HCT116 (cell line): ENCODE data around the gene ZNF618. TPM values are rescaled to one million over a fixed set of nuclear protein-coding genes. Genes with fewer than 3 reads are reported as not detected.

Experiments used
- ATAC-seq: fragments of 200-7000 bp; cut with Tn5 transposase; 2 replicates; pipeline ENCODE4 v1.9.1; 2020; ENCODE audit warnings: mild to moderate bottlenecking, moderate library complexity
- BruUV-seq: library from RNA; stranded (reverse); fragments of 400-500 nt; replicated peaks from 2 replicates; lab custom pipeline; 2021; lab: Mats Ljungman, UMichigan
- CTCF ChIA-PET: fragments of 300-600 bp; sonication (Branson Sonifier 250); formaldehyde crosslinking; loops from one replicate; lab custom pipeline; 2021; ENCODE audit warnings: antibody characterized with exemption; lab: Charles Lee
- POLR2A ChIA-PET: fragments of 300-600, 350-600 bp; sonication (Branson Sonifier 250); formaldehyde crosslinking; loops from one replicate; lab custom pipeline; 2021; ENCODE audit warnings: antibody characterized with exemption; lab: Charles Lee
- RAD21 ChIA-PET, 2 experiments: fragments of 300-600 bp; sonication (Branson Sonifier 250); formaldehyde crosslinking; loops; one replicate each; lab custom pipeline; 2023; ENCODE audit warnings: low total read pairs in 2 of 2; ENCODE audit not compliant: uncharacterized antibody in 2 of 2, unreplicated experiment in 2 of 2, low non-redundant PET in 1 of 2; lab: Charles Lee
- DNase-seq: peaks from one replicate; pipeline ENCODE4 v3.0.0-alpha.2; 2010; ENCODE audit warnings: low read depth, low spot score
- H2AFZ ChIP-seq: fragments of 200-600 bp; shearing (Covaris generic), sonication (generic); 2 replicates; pipeline ENCODE4 v1.6.1; 2017; ENCODE audit warnings: low read depth, mixed run types, mixed read lengths, antibody characterized with exemption, low read length; ENCODE audit not compliant: poor library complexity, severe bottlenecking
- H3K27ac ChIP-seq: 2 replicates; pipeline ENCODE4 v1.5.1; 2012; ENCODE audit warnings: low read depth, low read length
- H3K27me3 ChIP-seq: fragments of 200-600 bp; sonication (generic); 2 replicates; pipeline ENCODE4 v1.6.1; 2016; ENCODE audit warnings: mixed run types, low read length, mixed read lengths; ENCODE audit not compliant: insufficient read depth
- H3K36me3 ChIP-seq, 2 experiments: fragments of 200-500 bp in 1 of 2; fragments of 200-600 bp in 1 of 2; sonication (Bioruptor generic) in 1 of 2; sonication (generic) in 1 of 2; 2 replicates each; pipeline versions ENCODE4 v1.5.1 to v1.6.1; 2014 to 2016; ENCODE audit warnings: low read length in 2 of 2, inconsistent platforms in 1 of 2, mixed read lengths in 1 of 2, mixed run types in 1 of 2; ENCODE audit not compliant: insufficient read depth in 2 of 2, control insufficient read depth in 1 of 2
- H3K4me1 ChIP-seq, 2 experiments: fragments of 200-600 bp in 1 of 2; sonication (generic) in 1 of 2; 2 replicates each; pipeline versions ENCODE4 v1.5.1 to v1.6.1; 2012 to 2017; ENCODE audit warnings: low read length in 2 of 2, inconsistent platforms in 1 of 2, mild to moderate bottlenecking in 1 of 2, mixed read lengths in 1 of 2, mixed run types in 1 of 2, moderate library complexity in 1 of 2; ENCODE audit not compliant: insufficient read depth in 2 of 2, control insufficient read depth in 1 of 2
- H3K4me2 ChIP-seq: fragments of 200-600 bp; sonication (generic); 2 replicates; pipeline ENCODE4 v1.6.1; 2017; ENCODE audit warnings: mixed run types, low read length, mixed read lengths
- H3K4me3 ChIP-seq, 2 experiments: fragments of 200-600 bp in 1 of 2; sonication (generic) in 1 of 2; replicated peaks in 1 of 2; 2 replicates each; pipeline ENCODE4 v1.5.1; 2011 to 2016; ENCODE audit warnings: low read length in 2 of 2, control low read depth in 1 of 2, low read depth in 1 of 2, mild to moderate bottlenecking in 1 of 2, mixed read lengths in 1 of 2, mixed run types in 1 of 2
- H3K79me2 ChIP-seq: fragments of 200-600 bp; sonication (generic); 2 replicates; pipeline ENCODE4 v1.6.1; 2017; ENCODE audit warnings: mild to moderate bottlenecking, mixed run types, low read length, moderate library complexity, mixed read lengths; ENCODE audit not compliant: insufficient read depth
- H3K9ac ChIP-seq: fragments of 200-600 bp; sonication (generic); 2 replicates; pipeline ENCODE4 v1.6.1; 2016; ENCODE audit warnings: low read length, mixed read lengths
- H3K9me2 ChIP-seq: fragments of 200-600 bp; sonication (generic), shearing (Covaris generic); 2 replicates; pipeline ENCODE4 v1.6.1; 2017; ENCODE audit warnings: mixed run types, mild to moderate bottlenecking, moderate library complexity; ENCODE audit not compliant: insufficient read depth
- H3K9me3 ChIP-seq, 2 experiments: fragments of 200-500 bp in 1 of 2; fragments of 200-600 bp in 1 of 2; sonication (Bioruptor generic) in 1 of 2; sonication (generic) in 1 of 2; 2 replicates each; pipeline ENCODE4 v1.6.1; 2014 to 2017; ENCODE audit warnings: low read length in 2 of 2, mixed read lengths in 2 of 2, inconsistent platforms in 1 of 2, low read depth in 1 of 2, mild to moderate bottlenecking in 1 of 2, mixed run types in 1 of 2, moderate library complexity in 1 of 2; ENCODE audit not compliant: control insufficient read depth in 1 of 2, insufficient read depth in 1 of 2
- H4K20me1 ChIP-seq: fragments of 200-600 bp; sonication (generic), shearing (Covaris generic); 2 replicates; pipeline ENCODE4 v1.6.1; 2017; ENCODE audit warnings: mixed run types, mild to moderate bottlenecking, moderate library complexity; ENCODE audit not compliant: insufficient read depth
- EGR1 ChIP-seq: IDR thresholded peaks from 2 replicates; pipeline ENCODE4 v1.6.1; 2012; ENCODE audit warnings: low read depth
- FOSL1 ChIP-seq: IDR thresholded peaks from 2 replicates; pipeline ENCODE4 v1.6.1; 2012; ENCODE audit warnings: low read depth
- JUND ChIP-seq: IDR thresholded peaks from 2 replicates; pipeline ENCODE4 v1.6.1; 2012
- POLR2AphosphoS5 ChIP-seq: IDR thresholded peaks from 2 replicates; pipeline ENCODE4 v1.6.1; 2011; ENCODE audit warnings: mild to moderate bottlenecking, low read depth, low read length, moderate library complexity
- RAD21 ChIP-seq: IDR thresholded peaks from 2 replicates; pipeline ENCODE4 v1.6.1; 2012; ENCODE audit warnings: low read depth, mild to moderate bottlenecking
- SIN3A ChIP-seq: IDR thresholded peaks from 2 replicates; pipeline ENCODE4 v1.6.1; 2012; ENCODE audit warnings: low read depth
- SP1 ChIP-seq: IDR thresholded peaks from 2 replicates; pipeline ENCODE4 v1.6.1; 2012; ENCODE audit warnings: low read depth
- TCF7L2 ChIP-seq: IDR thresholded peaks from 2 replicates; pipeline ENCODE4 v1.7.0; 2011; ENCODE audit warnings: borderline replicate concordance, inconsistent platforms; ENCODE audit not compliant: insufficient read depth, insufficient read length; ENCODE audit errors: extremely low read depth
- ZFX ChIP-seq: fragments of 450-650 bp; IDR thresholded peaks from 2 replicates; pipeline ENCODE4 v1.6.1; 2017
- ZNF274 ChIP-seq: fragments of 200-500 bp; sonication (Bioruptor generic); IDR thresholded peaks from 2 replicates; pipeline ENCODE4 v1.6.1; 2014; ENCODE audit warnings: mild to moderate bottlenecking, low read depth, low read length, inconsistent platforms
- intact Hi-C: fragments of 100-400 bp; cut with micrococcal nuclease; formaldehyde crosslinking; loops from 2 replicates; pipeline ENCODE4 v1.10.0; 2022
- total RNA-seq: library from RNA; stranded (reverse); gene quantifications from one replicate; pipeline ENCODE4 v1.2.1, GENCODE V29; 2021; ENCODE audit not compliant: unreplicated experiment
- TF ChIP-seq, protein P1 (sequence below), 3 experiments: fragments of 200-600 bp in 1 of 3; sonication (generic) in 1 of 3; IDR thresholded peaks in 2 of 3; conservative IDR thresholded peaks in 1 of 3; 2 replicates each; pipeline ENCODE4 v1.5.1; 2012 to 2017; ENCODE audit warnings: low read depth in 2 of 3, low read length in 2 of 3, antibody characterized with exemption in 1 of 3, borderline replicate concordance in 1 of 3, control low read depth in 1 of 3, mild to moderate bottlenecking in 1 of 3, mixed read lengths in 1 of 3, mixed run types in 1 of 3, moderate library complexity in 1 of 3; ENCODE audit not compliant: insufficient read depth in 1 of 3
- TF ChIP-seq, protein P2 (sequence below): IDR thresholded peaks from 2 replicates; pipeline ENCODE4 v1.6.1; 2012

Gene ZNF618
- total RNA-seq, 1 experiment from 2014 or later, result 13.5 TPM

DNA sequence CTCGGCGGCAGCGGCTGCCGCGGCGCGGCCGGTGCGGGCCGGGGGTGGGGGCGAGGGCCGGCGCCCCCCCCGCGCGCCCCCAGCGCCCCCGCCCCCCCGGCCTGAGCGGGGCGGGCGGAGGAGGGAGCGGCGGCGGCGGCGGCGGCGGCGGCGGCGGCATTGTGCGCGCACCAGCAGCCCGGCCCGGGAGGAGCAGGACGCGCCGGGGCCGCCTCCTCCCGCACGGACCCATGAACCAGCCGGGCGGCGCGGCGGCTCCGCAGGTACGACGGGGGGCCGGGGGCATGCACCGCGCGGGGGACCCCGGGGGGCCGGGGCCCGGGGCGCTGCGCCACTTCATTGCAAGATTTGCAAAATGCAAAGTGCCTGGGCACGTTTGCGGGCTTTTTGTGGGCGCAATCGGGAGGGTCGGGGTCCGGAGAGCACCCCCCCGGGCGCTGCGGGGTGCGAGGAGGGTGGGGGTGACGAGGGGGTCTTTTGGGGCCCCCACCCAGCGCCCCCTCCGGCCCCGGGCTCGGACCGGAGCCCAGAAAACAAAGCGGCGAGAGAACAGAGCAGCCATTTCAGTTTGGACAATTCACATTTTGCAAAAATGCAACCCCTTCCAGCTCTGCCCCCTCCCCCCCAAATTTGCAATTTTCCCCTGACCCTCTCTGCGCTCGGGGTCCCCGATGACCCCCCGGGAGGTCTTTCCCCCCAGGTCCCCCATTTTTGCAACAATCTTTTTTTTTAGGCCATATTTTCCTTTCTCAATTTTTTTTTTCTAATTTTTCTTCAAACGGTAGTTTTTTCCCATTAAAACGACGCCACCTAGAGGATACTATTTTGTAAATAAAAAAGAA is at the start of gene ZNF618 (continued):
- no peak for TF ChIP-seq TCF7L2
- TF ChIP-seq, protein P1, sequence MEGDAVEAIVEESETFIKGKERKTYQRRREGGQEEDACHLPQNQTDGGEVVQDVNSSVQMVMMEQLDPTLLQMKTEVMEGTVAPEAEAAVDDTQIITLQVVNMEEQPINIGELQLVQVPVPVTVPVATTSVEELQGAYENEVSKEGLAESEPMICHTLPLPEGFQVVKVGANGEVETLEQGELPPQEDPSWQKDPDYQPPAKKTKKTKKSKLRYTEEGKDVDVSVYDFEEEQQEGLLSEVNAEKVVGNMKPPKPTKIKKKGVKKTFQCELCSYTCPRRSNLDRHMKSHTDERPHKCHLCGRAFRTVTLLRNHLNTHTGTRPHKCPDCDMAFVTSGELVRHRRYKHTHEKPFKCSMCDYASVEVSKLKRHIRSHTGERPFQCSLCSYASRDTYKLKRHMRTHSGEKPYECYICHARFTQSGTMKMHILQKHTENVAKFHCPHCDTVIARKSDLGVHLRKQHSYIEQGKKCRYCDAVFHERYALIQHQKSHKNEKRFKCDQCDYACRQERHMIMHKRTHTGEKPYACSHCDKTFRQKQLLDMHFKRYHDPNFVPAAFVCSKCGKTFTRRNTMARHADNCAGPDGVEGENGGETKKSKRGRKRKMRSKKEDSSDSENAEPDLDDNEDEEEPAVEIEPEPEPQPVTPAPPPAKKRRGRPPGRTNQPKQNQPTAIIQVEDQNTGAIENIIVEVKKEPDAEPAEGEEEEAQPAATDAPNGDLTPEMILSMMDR (IDR thresholded peaks at IDR 0.05 in 2 of 3, conservative IDR thresholded peaks at IDR 0.05 in 1 of 3; ENCODE audit: borderline replicate concordance in 1 of 3, insufficient read depth in 1 of 3, low read depth in 2 of 3, low read length in 2 of 3), result peak in 2 of 3 experiments; percentile 29 to 60; a peak in 3 of 6 replicates

DNA sequence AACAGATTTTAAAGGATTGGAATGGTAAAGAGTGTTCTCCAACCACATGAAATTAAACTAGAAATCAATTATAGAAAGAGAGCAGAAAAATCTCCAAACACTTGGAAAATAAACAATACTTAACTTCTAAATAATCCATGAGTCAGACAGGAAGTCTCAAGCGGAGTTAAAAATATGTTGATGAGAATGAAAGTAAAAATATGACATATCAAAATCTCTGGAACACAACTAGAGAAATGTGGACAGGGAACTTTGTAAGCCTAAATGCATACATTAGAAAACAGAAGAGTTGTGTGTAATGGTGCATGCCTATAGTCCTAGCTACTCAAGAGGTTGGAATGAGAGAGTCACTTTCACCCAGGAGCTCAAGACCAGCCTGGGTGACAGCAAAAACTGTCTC is 47.9 kb upstream of the ZNF618 start:
- ChIA-PET CTCF (no interaction called here), RAD21 (no interaction called here)
- H2AFZ ChIP-seq, result no peak overlapping the region

More for the DNA sequence above, 47.9 kb upstream of the ZNF618 start:
- intact Hi-C loops, result no loop called here
- BruUV-seq, result no TSS peak
- H3K79me2 ChIP-seq, result no peaks in the 10 kb centered on the region
- TF ChIP-seq EGR1 (no peak), RAD21 (no peak), SP1 (no peak), POLR2AphosphoS5 (no peak), SIN3A (no peak), JUND (no peak), FOSL1 (no peak), ZFX (no peak), ZNF274 (no peak)
- TF ChIP-seq, protein P2, sequence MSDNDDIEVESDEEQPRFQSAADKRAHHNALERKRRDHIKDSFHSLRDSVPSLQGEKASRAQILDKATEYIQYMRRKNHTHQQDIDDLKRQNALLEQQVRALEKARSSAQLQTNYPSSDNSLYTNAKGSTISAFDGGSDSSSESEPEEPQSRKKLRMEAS, result no peak
- H3K4me1 ChIP-seq, result no peaks in the 10 kb centered on the region
- H3K27me3 ChIP-seq, result no peaks in the 10 kb centered on the region
- no peaks in the 10 kb centered on the region for H3K36me3 ChIP-seq
- no peak for DNase-seq
- H3K9me3 ChIP-seq, result no peaks in the 10 kb centered on the region
- H4K20me1 ChIP-seq, result no peaks in the 10 kb centered on the region
- POLR2A ChIA-PET, result no interaction called here
- no peak overlapping the region for H3K9ac ChIP-seq
- H3K27ac ChIP-seq, result no peak overlapping the region
- no peak overlapping the region for H3K4me3 ChIP-seq
- ATAC-seq, result no peak
- no peak overlapping the region for H3K4me2 ChIP-seq
- no peaks in the 10 kb centered on the region for H3K9me2 ChIP-seq
